Transverse colon (tissue), 4 donors: ENCODE measurements around the gene TAP1.

Experiments used
- CTCF ChIP-seq, 5 experiments: fragments of 200-600 bp in 3 of 5; fragments of 450-650 bp in 2 of 5; sonication (generic) in 3 of 5; IDR thresholded peaks; 1 replicate in 2 of 5; 2 replicates in 3 of 5; pipeline ENCODE4 v1.5.1; 2016 to 2017; ENCODE audit warnings: antibody characterized with exemption in 5 of 5, inconsistent platforms in 3 of 5, mild to moderate bottlenecking in 2 of 5, moderate library complexity in 1 of 5
- EP300 ChIP-seq: sonication (generic); formaldehyde crosslinking; IDR thresholded peaks from one replicate; pipeline ENCODE4 v1.6.1; 2017; ENCODE audit warnings: antibody characterized with exemption, low read depth
- POLR2A ChIP-seq: fragments of 450-650 bp; IDR thresholded peaks from one replicate; pipeline ENCODE4 v1.6.1; 2016; ENCODE audit warnings: antibody characterized with exemption, mild to moderate bottlenecking, moderate library complexity
- POLR2AphosphoS5 ChIP-seq, 3 donors: sonication (generic); formaldehyde crosslinking; IDR thresholded peaks; one replicate each; pipeline ENCODE4 v1.6.1; 2016; ENCODE audit warnings: antibody characterized with exemption in 3 of 3

DNA sequence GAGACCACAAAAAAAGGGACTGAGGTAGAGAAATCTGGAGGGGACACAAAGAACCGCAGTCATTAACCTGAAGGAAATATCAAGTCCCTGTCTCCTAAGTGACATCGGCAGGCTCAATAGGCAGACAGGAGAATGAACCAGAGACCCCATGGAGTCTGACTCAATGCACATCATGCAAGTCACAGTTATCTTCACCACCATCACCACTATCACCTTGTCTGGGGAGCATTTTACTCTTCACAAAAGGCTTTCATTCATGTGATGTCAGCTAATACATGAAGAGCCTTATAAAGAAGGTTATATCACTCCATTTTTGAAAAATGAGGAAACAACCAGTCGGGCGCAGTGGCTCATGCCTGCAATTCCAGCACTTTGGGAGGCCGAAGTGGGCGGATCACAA, 4.4 kb downstream of the TAP1 start:
- TF ChIP-seq CTCF (IDR thresholded peaks at IDR 0.05) (no peak), POLR2A (no peak), POLR2AphosphoS5 (IDR thresholded peaks at IDR 0.05) (no peak), EP300 (no peak)
